GM12875 (cell line): ENCODE measurements around the gene RELCH.

Experiments used
- H3K4me3 ChIP-seq: one replicate; pipeline ENCODE4 v1.5.1; 2011; ENCODE audit warnings: low read depth, low read length, control low read depth
- TF ChIP-seq, protein P1 (sequence below): IDR thresholded peaks from 2 replicates; pipeline ENCODE4 v1.5.1; 2011; ENCODE audit warnings: low read depth, mild to moderate bottlenecking, control low read depth, inconsistent platforms, low read length, moderate library complexity, borderline replicate concordance; ENCODE audit not compliant: insufficient read depth

RELCH gene

GRCh38 chr18:62348474-62348873 is 161.4 kb downstream of the RELCH start:
- TF ChIP-seq, protein P1, sequence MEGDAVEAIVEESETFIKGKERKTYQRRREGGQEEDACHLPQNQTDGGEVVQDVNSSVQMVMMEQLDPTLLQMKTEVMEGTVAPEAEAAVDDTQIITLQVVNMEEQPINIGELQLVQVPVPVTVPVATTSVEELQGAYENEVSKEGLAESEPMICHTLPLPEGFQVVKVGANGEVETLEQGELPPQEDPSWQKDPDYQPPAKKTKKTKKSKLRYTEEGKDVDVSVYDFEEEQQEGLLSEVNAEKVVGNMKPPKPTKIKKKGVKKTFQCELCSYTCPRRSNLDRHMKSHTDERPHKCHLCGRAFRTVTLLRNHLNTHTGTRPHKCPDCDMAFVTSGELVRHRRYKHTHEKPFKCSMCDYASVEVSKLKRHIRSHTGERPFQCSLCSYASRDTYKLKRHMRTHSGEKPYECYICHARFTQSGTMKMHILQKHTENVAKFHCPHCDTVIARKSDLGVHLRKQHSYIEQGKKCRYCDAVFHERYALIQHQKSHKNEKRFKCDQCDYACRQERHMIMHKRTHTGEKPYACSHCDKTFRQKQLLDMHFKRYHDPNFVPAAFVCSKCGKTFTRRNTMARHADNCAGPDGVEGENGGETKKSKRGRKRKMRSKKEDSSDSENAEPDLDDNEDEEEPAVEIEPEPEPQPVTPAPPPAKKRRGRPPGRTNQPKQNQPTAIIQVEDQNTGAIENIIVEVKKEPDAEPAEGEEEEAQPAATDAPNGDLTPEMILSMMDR = no peak

GRCh38 chr18:62353170-62353569 is 166.1 kb downstream of the RELCH start:
- no peak overlapping the region for H3K4me3 ChIP-seq
- TF ChIP-seq, protein P1 = no peak

More at GRCh38 chr18:62348474-62348873, 161.4 kb downstream of the RELCH start:
- no peak overlapping the region for H3K4me3 ChIP-seq

DNA sequence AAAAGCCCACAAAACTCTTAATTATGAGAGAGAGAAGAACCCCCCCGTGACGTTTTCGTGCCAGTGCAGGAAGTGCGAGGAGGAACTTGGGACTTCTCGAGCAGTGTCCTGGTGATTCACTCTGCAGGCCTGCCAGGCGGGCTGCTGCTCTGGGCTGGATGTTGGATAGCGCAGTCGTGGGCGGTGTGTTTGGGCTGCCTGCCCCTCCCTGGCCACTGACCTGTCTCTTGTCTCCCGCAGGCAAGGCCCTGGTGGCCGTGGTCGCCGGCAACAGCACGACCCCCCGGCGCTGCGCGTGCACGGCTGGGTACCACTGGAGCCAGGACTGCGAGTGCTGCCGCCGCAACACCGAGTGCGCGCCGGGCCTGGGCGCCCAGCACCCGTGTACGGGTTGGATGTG is 167.1 kb downstream of the RELCH start:
- H3K4me3 ChIP-seq = no peak overlapping the region
- TF ChIP-seq, protein P1 = no peak

DNA sequence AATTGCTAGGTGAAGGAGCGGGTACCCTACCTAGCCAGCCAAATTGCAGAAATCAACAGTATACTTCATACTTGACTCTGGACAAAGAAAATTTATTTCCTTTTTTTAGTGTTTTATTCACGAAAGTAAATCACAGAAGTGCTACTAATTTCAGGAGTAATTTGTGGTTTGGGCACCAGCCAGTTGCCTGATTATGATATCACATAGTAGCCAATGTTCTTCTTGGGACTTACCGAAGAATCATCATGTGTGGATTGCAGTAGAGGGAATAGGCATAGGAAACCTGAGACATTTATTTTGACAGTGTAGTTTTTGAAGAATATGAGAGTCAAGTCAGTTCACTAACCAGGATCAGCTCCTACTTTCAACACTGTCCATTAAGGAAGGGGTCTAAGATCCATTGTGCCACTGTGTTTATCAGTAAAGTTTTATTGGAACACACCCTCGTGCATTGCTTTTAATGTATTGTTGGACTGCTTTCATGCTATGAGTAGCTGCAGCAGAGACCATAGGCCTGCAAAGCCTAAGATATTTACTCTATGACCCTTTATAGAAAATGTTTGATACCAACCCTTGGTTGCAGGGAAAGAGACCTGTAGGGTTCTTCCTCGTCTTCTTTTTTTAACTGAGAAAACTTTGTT is 170.1 kb downstream of the RELCH start:
- TF ChIP-seq, protein P1 = no peak
- no peak overlapping the region for H3K4me3 ChIP-seq
